PC-3 (cell line): Measurements from ENCODE around the gene PEPD.

Experiments
- CTCF ChIP-seq: fragments of 300-600 bp; sonication (generic); conservative IDR thresholded peaks from 2 replicates; pipeline ENCODE4 v1.5.1; 2017; ENCODE audit warnings: antibody characterized with exemption, low read depth, mild to moderate bottlenecking, low read length
- EZH2 ChIP-seq: fragments of 300-600 bp; sonication (generic); IDR thresholded peaks from one replicate; pipeline ENCODE4 v1.6.1; 2017; ENCODE audit warnings: antibody characterized with exemption, mild to moderate bottlenecking, low read length; ENCODE audit not compliant: unreplicated experiment

- no peak for TF ChIP-seq CTCF
- TF ChIP-seq EZH2 = no peak
These were observed 36.1 kb upstream of the PEPD start for GRCh38 chr19:33557720-33558119.
